Uterus (tissue), 4 donors: Measurements from ENCODE around the gene NFKB2. TPM values are rescaled to one million over a fixed set of nuclear protein-coding genes. Genes with fewer than 3 reads are reported as not detected.

Experiments used
- DNase-seq, 2 donors: peaks; one replicate each; pipeline ENCODE4 v3.0.0-alpha.2; 2019 to 2020
- H3K27ac ChIP-seq, 2 donors: fragments of 200-600 bp; sonication (generic); 1 replicate in 1 of 2; 2 replicates in 1 of 2; pipeline ENCODE4 v1.5.1; 2016 to 2018
- H3K27me3 ChIP-seq, 2 donors: fragments of 200-600 bp; sonication (generic); one replicate each; pipeline ENCODE4 v1.5.1; 2018 to 2019; ENCODE audit warnings: control low read depth in 1 of 2
- H3K36me3 ChIP-seq, 2 donors: fragments of 200-600 bp; sonication (generic); one replicate each; pipeline ENCODE4 v1.5.1; 2019; ENCODE audit warnings: control low read depth in 1 of 2
- H3K4me1 ChIP-seq, 2 donors: fragments of 200-600 bp; sonication (generic); one replicate each; pipeline ENCODE4 v1.5.1; 2018 to 2019; ENCODE audit warnings: control low read depth in 1 of 2
- H3K4me3 ChIP-seq, 2 donors: fragments of 200-600 bp; sonication (generic); 1 replicate in 1 of 2; 2 replicates in 1 of 2; pipeline ENCODE4 v1.5.1; 2018 to 2019; ENCODE audit warnings: mild to moderate bottlenecking in 1 of 2
- H3K9me3 ChIP-seq, 2 donors: fragments of 200-600 bp; sonication (generic); one replicate each; pipeline ENCODE4 v1.5.1; 2019; ENCODE audit warnings: control low read depth in 1 of 2
- POLR2A ChIP-seq, 2 donors: fragments of 450-650 bp; IDR thresholded peaks; one replicate each; pipeline ENCODE4 v1.6.1; 2016; ENCODE audit warnings: antibody characterized with exemption in 2 of 2, mild to moderate bottlenecking in 1 of 2, moderate library complexity in 1 of 2
- intact Hi-C: fragments of 100-400 bp; cut with DNase I; formaldehyde crosslinking; loops from one replicate; pipeline ENCODE4 v1.15.1; 2023; ENCODE audit warnings: low total_unique reads
- total RNA-seq, 4 donors: library from RNA; depleted of rRNA in 3 of 4; stranded (reverse); fragments of >200 nt in 3 of 4; gene quantifications; one replicate each; pipeline versions ENCODE4 v1.1.0 to v1.2.4, GENCODE V29; 2014 to 2023
- TF ChIP-seq, protein P1 (sequence below), 4 experiments: fragments of 200-600 bp in 2 of 4; fragments of 450-650 bp in 2 of 4; sonication (generic) in 2 of 4; IDR thresholded peaks; one replicate each; pipeline ENCODE4 v1.5.1; 2016 to 2019; ENCODE audit warnings: antibody characterized with exemption in 4 of 4, mild to moderate bottlenecking in 2 of 4, moderate library complexity in 1 of 4
- donor health status: DM: yes; HTN: yes; CAD: no.

NFKB2 gene
- total RNA-seq, 4 donors from 2014 or later: 6.4 to 61.7 (median 10.7) TPM

GRCh38 chr10:102414749-102415148 lies 19.2 kb downstream of the NFKB2 start:
- intact Hi-C loops: no loop called here
- Histone ChIP-seq H3K4me1 (peaks cover 0 to 1% of the 10 kb centered on the region in 2 donors), H3K4me3 (no peak overlapping the region), H3K36me3 (no peaks in the 10 kb centered on the region), H3K27me3 (peaks cover 0 to 21% of the 10 kb centered on the region in 2 donors), H3K27ac (no peak overlapping the region), H3K9me3 (no peaks in the 10 kb centered on the region)
- TF ChIP-seq, protein P1, sequence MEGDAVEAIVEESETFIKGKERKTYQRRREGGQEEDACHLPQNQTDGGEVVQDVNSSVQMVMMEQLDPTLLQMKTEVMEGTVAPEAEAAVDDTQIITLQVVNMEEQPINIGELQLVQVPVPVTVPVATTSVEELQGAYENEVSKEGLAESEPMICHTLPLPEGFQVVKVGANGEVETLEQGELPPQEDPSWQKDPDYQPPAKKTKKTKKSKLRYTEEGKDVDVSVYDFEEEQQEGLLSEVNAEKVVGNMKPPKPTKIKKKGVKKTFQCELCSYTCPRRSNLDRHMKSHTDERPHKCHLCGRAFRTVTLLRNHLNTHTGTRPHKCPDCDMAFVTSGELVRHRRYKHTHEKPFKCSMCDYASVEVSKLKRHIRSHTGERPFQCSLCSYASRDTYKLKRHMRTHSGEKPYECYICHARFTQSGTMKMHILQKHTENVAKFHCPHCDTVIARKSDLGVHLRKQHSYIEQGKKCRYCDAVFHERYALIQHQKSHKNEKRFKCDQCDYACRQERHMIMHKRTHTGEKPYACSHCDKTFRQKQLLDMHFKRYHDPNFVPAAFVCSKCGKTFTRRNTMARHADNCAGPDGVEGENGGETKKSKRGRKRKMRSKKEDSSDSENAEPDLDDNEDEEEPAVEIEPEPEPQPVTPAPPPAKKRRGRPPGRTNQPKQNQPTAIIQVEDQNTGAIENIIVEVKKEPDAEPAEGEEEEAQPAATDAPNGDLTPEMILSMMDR (IDR thresholded peaks at IDR 0.05): no peak
- no peak for DNase-seq

DNA sequence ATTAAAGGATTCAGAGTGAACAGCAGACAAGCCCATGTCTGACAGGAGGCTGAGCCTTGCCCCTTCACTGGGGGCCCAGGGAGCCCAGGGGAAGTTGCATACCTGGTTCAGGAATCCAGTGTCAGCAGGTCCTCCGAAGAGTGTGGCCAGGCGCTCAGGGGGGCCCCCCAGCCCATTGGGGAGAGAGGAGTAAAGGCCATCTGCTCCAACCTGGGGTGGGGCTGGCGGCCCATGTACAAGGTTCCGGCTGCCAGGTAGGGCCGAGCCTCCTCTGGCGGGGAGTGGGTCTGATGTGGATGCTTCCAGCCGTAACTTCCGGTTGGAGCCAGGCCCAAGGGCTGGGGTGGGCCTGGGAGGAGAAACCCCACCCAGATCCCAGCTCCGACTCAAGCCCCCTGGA lies 20.8 kb downstream of the NFKB2 start:
- H3K4me1 ChIP-seq: peaks cover 0 to 7% of the 10 kb centered on the region in 2 donors
- no peak overlapping the region for H3K27ac ChIP-seq
- no peak for DNase-seq
- intact Hi-C loops: no loop called here
- no peaks in the 10 kb centered on the region for H3K9me3 ChIP-seq
- no peak for TF ChIP-seq POLR2A (IDR thresholded peaks at IDR 0.05)
- TF ChIP-seq, protein P1 (IDR thresholded peaks at IDR 0.05): no peak
- H3K27me3 ChIP-seq: peaks cover 0 to 21% of the 10 kb centered on the region in 2 donors
- no peaks in the 10 kb centered on the region for H3K36me3 ChIP-seq
- H3K4me3 ChIP-seq: no peak overlapping the region

DNA sequence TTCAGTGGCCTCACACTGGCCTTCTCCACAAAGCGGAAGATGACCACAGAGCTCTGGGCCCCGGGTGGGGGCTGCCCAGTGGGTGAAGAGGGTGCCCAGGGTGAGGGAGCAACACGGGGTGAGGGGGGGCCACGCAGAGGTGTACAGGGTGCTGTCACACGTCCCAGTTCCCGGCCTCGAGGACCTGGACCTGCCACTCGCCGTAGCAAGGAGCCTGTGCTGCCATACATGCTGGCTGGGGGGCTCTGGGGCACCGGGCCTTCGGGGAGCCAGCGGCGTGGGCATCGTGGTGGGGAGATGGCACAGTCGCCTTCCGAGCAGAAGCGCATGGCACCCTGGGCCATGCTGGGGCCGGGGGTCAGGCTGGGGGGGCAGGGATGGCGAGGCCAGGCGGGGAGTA lies 21.2 kb downstream of the NFKB2 start:
- DNase-seq: no peak
- Histone ChIP-seq H3K27ac (no peak overlapping the region), H3K27me3 (peaks cover 0 to 21% of the 10 kb centered on the region in 2 donors), H3K4me1 (peaks cover 0 to 7% of the 10 kb centered on the region in 2 donors), H3K36me3 (no peaks in the 10 kb centered on the region), H3K4me3 (no peak overlapping the region), H3K9me3 (no peaks in the 10 kb centered on the region)
- intact Hi-C loops: no loop called here
- TF ChIP-seq POLR2A (IDR thresholded peaks at IDR 0.05): no peak
- TF ChIP-seq, protein P1 (IDR thresholded peaks at IDR 0.05): no peak

GRCh38 chr10:102418622-102419268 lies 23.2 kb downstream of the NFKB2 start, which contains the start of gene PSD:
PSD (minus strand) TSS chr10:102418785; CDS start chr10:102417038, 1,747 bp downstream.
- Histone ChIP-seq H3K27me3 (peaks cover 0 to 21% of the 10 kb centered on the region in 2 donors), H3K9me3 (no peaks in the 10 kb centered on the region), H3K36me3 (no peaks in the 10 kb centered on the region), H3K4me1 (peaks cover 0 to 11% of the 10 kb centered on the region in 2 donors), H3K4me3 (peak within 1 kb of the TSS; percentile 79 to 92), H3K27ac (no peak within 1 kb of the TSS)
- DNase-seq: no peak
- TF ChIP-seq POLR2A (IDR thresholded peaks at IDR 0.05): no peak
- TF ChIP-seq, protein P1 (IDR thresholded peaks at IDR 0.05): no peak
- intact Hi-C loops: no loop called here

- intact Hi-C loops: no loop called here
- H3K4me1 ChIP-seq: peaks cover 0 to 11% of the 10 kb centered on the region in 2 donors
- H3K27ac ChIP-seq: no peak overlapping the region
- H3K27me3 ChIP-seq: peaks cover 0 to 21% of the 10 kb centered on the region in 2 donors
- H3K4me3 ChIP-seq: peak overlapping the region; percentile 79 to 92
- peak in 1 of 2 donors; percentile 63 for DNase-seq
- no peaks in the 10 kb centered on the region for H3K36me3 ChIP-seq
- no peaks in the 10 kb centered on the region for H3K9me3 ChIP-seq
- TF ChIP-seq POLR2A (IDR thresholded peaks at IDR 0.05): no peak
- TF ChIP-seq, protein P1 (IDR thresholded peaks at IDR 0.05): no peak
Observed at GRCh38 chr10:102419269-102420180, 24.0 kb downstream of the NFKB2 start.
